Inflammatory macrophage treated with lipopolysaccharide for 4 hours (primary cell): ENCODE data around the gene SP1.

ENCODE experiments used
- DNase-seq: peaks from one replicate; pipeline ENCODE4 v3.0.0-alpha.2; 2020

The SP1 gene

DNA sequence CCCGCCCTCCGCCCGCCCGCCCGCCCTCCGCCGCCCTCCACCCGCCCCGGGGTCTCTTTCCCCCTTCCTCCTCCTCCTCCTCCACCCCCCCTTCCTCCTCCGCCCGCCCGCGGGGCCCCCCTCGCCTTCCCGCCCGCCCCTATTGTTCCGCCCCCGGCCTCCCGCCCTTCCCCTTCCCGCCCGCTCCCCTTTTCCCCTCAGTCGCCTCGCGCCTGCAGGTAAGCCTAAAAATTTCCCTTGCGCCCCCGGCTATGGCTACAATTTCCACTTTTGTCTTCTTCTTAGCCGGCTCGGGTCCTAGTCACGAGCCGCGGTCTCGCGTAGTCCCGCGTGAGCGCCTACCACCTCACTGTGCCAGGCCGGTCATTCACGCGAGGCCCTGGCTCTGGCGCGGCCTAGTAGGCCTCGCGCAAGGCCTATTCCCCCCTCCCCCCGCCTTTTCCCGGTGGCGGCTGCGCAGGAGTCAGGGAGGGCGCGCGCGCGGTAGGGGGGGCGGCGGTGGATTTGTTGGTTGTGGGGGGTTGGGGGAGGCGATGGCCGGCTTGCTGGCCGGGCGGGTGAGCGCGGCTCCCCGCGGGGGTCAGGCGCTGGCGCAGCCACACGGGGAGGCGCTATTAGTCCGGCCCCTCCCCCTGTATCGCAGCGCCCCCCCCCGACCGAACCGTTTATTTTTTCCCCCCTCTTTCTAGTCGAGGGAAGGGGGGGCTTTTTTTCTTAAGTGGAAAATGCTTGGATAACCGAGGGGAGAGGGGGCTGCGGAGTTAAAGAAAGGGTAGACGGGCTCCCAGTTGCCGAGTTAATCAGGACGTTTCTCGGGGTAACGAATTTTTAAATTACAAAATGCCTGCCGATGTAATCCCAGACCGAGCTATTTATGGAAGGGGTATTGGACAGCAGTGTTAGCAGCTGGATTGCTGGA, 72.4 kb downstream of the SP1 start:
- DNase-seq = peak; percentile 75

DNA sequence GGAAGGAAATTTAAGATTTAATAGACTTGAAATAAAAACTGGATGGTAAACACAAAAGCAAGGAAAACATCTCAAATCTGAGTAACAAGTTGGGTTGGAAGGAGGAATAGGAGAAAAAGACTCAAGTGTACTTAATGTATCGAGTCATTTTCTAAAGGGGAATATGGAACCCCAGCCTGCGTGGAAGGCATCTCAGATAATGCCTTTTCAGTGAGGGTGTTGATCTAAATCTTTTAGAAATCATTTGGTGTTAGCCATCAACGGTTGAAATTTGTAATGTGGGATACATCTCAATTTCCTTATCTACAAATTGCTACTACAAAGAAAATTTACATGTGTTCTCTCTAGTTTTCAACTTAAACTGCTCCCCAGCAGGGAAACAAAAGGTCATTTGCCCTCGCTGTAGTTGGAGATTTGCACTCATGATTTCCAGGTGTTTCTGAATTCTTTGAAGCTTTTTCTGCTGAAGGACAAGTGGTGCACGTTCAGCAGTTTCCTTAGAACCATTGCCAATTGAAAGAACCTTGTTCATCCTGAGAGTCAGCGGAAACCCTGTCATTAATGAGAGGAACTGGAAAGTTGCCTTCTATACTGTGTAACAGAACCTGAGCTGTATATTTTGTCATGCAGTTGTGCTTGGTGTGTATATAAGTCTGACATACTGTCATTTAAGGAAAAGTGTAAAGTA, 74.1 kb downstream of the SP1 start:
- no peak for DNase-seq

DNA sequence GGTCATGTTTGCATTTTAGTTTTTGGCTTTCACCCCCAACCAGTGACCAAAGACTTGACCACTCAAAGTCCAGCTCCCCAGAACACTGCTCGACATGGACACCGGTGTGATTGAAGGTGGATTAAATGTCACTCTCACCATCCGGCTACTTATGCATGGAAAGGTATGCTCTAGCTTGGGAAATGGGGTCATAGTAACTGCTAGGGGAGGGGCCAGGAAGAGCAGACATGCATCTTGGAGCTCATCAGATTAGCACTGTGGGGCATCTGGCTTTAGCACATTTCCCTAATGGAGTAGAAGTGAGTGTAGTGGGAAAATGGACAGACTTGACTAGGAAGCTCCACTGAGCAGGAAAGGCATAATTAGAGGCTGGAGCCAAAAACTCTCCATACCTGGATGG, 74.7 kb downstream of the SP1 start:
- no peak for DNase-seq

DNA sequence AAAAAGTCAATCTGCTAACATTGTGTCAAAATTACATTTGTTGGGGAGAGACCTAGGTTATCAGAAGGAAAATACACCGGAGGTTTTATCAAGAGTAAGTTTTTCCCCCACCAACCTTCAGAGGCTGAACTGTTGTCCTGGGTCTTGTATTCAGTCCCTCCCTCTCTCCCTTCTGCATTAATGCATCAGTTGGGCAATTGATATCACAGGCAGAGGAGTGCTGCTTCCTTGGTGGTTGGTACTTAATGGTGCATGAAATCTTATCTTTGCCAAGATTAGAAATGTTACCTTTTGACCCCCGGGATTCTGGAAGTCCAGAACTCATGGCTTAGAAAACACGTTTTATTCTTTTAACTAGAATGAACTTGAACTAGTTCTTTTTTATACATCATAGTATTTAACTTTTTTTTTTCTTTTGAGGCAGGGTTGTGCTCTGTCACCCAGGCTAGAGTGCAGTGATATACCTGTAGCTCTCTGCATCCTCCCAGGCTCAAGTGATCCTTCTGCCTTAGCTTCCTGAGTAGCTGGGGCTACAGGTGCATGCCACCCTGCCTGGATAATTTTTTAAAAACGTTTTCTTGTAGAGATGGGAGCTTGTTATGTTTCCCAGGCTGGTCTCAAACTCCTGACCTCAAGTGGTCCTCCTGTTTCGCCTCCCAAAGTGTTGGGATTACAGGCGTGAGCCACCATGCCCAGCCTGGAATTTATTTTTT, 76.8 kb downstream of the SP1 start:
- no peak for DNase-seq

DNA sequence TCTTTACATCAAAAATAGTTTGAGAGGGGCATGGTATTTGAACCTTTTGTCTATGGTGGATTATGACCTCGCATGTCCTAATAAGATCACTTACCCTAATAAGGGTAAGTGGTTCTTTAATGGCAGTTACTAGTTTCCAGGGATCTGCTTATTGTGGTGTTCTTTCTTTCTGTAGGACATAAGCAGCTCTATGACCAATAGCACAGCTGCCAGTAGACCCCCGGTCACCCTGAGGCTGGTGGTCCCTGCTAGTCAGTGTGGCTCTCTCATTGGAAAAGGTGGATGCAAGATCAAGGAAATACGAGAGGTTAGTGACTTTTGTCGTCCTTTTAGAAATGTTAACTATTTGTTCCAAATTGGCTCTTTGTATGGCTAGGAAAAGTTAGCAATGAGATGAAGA, 79.1 kb downstream of the SP1 start:
- no peak for DNase-seq

DNA sequence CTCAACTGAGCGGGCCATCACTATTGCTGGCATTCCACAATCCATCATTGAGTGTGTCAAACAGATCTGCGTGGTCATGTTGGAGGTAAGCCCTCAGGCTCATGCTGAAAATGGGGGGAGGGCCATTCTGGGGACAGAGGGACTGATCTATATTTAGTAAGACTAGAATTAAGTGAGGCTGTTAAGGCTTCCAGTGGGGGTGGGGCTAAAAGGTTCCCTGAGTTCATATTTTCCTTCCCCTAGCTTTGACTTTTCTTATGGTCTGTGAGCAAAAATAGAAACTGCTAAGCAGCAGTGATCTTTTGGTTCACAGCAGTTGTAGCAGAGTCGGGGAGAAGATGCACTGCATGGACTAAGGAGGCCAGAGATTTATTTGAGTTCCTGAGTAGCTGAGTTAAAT, 81.1 kb downstream of the SP1 start:
- DNase-seq = no peak

DNA sequence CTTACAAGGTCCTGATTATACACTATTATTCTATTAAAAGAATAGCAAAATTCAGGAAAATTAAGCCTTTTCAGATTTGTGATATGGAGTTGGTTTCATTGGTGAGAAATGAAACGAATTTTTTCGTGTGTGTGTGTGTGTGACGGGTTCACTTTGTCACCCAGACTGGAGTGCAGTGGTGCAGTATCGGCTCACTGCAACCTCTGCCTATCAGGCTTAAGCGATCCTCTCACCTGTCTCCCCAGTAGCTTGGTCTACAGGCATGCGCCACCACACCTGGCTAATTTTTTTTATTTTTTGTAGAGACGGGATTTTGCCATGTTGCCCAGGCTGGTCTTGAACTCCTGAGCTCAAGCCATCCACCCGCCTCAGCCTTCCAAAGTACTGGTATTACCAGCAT, 81.6 kb downstream of the SP1 start:
- DNase-seq = no peak

DNA sequence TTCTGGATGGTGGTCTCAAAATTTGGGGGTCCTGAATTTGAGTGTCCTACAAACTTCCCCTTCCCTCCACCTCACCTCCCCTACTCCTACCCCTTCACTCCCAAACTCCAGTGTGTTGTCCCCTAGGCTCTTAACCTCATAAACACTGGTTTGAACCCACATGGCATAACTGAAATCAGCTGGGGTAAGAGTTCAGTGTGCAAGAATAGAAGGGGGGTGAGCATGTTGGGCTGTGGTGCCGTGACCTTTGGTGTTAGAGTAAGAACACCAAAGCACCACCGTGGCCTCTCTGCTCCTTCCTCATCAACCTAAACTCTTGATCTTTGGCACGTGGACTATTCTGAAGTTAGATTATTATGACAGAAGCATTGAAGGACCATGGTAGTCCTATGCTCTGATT, 83.0 kb downstream of the SP1 start:
- no peak for DNase-seq

DNA sequence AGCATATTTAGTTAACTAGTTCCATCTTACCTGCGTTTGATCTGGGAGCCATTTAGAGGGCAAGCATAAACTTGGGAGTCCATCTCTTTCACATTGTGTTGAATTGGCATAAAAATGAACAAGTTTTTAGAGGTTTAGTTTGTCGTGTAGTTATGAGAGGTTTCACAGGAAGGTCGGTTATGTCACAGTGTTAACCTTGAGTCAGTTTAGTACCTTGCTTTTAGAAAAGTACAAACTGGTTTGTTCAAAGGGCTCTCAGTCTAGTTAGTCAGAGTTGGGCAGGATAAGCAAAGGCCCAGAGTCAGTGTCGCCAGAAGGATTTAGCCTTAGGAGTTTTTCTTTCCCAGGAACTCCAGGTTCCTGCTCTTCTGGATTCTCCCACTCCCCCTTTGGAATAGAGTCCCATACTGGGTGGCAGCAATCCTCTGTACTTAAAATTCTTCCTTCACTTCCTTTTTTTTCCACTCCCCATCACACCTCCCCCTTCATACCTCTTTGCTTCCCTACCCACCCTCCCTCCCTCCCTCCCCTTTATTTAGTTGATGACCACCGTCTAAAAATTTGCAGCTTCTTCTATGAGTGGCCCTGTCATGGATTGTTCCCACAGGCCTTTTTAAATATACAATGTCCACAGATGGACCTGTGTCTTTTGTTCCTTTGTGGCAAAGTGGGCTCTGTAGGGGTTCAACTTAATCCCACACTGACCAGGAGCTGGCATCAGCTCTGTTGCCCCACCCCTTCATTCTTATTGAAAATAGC, 84.0 kb downstream of the SP1 start:
- DNase-seq = no peak

DNA sequence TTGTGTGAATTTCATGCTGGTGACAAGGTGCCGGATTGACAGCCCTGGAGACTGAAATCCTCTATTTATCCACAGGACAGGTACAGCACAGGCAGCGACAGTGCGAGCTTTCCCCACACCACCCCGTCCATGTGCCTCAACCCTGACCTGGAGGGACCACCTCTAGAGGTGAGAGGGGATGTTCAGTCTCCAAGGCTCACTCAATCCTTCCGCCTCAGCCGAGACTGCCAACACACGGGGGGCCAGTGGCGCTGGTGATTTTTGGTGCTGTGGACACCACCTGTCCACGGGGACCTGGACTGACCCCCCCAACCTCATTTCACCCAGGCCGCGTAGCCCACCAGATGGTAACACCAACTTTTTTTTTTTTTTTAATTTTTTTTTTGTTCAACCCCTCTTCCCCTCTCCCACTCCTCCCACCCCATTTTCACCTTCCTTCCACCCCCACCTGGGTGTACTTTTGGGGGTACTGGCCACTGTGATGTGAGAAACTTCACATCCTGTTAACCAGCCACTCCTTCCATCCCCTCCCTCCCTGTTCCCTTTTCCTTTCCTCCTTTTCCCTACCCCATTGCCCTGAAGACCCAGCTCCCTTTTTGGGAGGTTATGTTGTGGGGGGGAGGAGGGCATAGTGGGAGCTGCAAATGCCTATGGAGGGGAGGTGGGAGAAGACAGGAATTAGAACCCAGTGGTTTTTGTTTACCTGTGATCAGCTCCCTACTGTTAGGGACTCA, 84.9 kb downstream of the SP1 start:
- DNase-seq = no peak

DNA sequence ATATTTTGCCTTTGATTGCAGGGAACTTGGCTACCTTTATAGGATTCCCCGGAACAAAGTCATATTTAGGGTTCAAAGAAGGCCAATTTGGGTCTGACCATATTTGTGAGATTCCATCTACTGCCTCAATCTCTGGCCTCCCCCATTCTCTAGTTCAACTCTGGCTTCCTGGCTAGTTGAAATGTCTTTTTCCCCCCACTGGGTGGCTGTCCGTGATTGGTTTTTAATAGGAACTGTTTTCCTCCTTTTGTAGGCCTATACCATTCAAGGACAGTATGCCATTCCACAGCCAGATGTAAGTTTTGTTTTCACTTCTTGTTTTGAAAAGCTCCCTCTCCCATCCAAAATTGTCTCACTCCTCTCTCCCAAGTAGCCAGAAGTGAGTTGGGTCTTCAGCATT, 85.7 kb downstream of the SP1 start:
- DNase-seq = peak; percentile 33
